SJCRH30 (cell line): Measurements from ENCODE around the gene GABRG3. TPM values are rescaled to one million over a fixed set of nuclear protein-coding genes. Genes with fewer than 3 reads are reported as not detected.

ENCODE experiments used
- DNase-seq, 2 experiments: peaks; one replicate each; pipeline ENCODE4 v3.0.0-alpha.2; 2015 to 2020
- H3K27ac ChIP-seq: fragments of 250-450 bp; sonication (Bioruptor Pico); 2 replicates; pipeline ENCODE4 v1.5.1; 2020; ENCODE audit warnings: mild to moderate bottlenecking, moderate library complexity
- H3K27me3 ChIP-seq: fragments of 250-450 bp; sonication (Bioruptor Pico); 2 replicates; pipeline ENCODE4 v1.5.1; 2020; ENCODE audit warnings: mild to moderate bottlenecking, moderate library complexity
- H3K36me3 ChIP-seq: fragments of 250-450 bp; sonication (Bioruptor Pico); 2 replicates; pipeline ENCODE4 v1.5.1; 2020; ENCODE audit warnings: mild to moderate bottlenecking, moderate library complexity
- H3K4me1 ChIP-seq: fragments of 250-450 bp; sonication (Bioruptor Pico); 2 replicates; pipeline ENCODE4 v1.5.1; 2020; ENCODE audit warnings: mild to moderate bottlenecking, moderate library complexity
- H3K4me3 ChIP-seq: fragments of 250-450 bp; sonication (Bioruptor Pico); 2 replicates; pipeline ENCODE4 v1.5.1; 2020; ENCODE audit warnings: mild to moderate bottlenecking, moderate library complexity
- H3K9me3 ChIP-seq: fragments of 250-450 bp; sonication (Bioruptor Pico); replicated peaks from 2 replicates; pipeline ENCODE4 v1.5.1; 2020; ENCODE audit warnings: mild to moderate bottlenecking, moderate library complexity
- total RNA-seq: library from RNA; depleted of rRNA; stranded (reverse); fragments of >200 nt; shearing (Covaris generic); gene quantifications from 2 replicates; pipeline ENCODE4 v1.2.3, GENCODE V29; 2014

Gene GABRG3
- total RNA-seq, 1 experiment from 2014 or later = 4.5 TPM

DNA sequence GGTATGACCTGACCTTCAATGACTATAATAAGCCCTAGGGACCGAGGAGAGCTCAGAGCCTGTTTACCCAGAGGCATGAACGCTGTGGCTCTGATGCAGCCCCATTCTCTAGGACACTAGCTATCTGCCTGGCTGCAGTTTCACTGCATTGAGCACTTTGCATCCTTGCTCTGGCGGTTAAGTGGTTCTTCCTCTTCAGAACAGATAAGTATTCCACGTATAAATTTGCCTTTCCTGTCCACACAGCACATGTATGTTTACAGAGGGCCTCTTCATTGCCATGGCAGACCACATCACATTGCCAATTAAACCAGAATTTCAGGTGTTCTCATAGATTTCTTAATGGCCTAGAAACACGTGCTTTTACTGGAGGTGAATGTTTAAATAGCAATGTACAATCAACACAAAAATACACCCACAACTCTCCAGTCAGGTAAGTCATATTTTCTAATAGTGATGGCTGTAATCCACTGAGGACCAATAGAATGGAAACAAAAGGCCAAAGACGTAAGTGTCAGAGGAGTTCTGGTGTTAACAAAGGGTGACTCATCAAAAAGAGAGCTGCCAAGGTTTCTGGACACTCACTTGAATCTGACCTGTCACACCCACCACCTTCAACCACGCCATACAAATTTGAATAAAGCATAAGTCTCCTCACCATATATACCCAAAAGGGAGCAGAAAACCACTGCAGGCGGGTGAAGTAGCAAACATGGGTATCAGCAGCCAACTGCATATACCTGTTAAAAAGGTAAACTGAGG is 574.7 kb downstream of the GABRG3 start:
- Histone ChIP-seq H3K4me3 (no peak overlapping the region), H3K36me3 (no peaks in the 10 kb centered on the region), H3K27me3 (no peaks in the 10 kb centered on the region), H3K9me3 (no peaks in the 10 kb centered on the region), H3K27ac (no peak overlapping the region), H3K4me1 (no peaks in the 10 kb centered on the region)
- DNase-seq = no peak

DNA sequence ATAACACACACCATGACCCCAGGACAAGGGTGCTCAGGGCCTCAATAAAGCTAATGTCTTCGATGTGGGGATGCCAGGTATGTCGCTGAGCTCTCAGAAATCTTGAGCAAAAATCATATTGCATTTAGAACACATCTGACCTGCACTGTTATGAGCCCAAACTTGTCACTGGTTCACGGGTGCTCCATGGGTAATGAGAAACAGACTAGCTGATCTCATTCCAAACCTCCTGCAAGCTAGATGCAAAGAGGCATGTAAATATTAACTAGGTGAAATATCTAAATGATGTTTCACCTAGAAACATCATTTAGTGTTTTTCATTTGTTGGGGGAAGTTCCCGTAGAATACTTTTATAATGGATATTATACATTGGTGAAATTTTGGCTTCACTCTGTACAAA is 578.8 kb downstream of the GABRG3 start:
- no peak for DNase-seq
- no peaks in the 10 kb centered on the region for H3K36me3 ChIP-seq
- H3K4me3 ChIP-seq = no peak overlapping the region
- no peak overlapping the region for H3K27ac ChIP-seq
- H3K27me3 ChIP-seq = no peaks in the 10 kb centered on the region
- no peaks in the 10 kb centered on the region for H3K4me1 ChIP-seq
- no peaks in the 10 kb centered on the region for H3K9me3 ChIP-seq

DNA sequence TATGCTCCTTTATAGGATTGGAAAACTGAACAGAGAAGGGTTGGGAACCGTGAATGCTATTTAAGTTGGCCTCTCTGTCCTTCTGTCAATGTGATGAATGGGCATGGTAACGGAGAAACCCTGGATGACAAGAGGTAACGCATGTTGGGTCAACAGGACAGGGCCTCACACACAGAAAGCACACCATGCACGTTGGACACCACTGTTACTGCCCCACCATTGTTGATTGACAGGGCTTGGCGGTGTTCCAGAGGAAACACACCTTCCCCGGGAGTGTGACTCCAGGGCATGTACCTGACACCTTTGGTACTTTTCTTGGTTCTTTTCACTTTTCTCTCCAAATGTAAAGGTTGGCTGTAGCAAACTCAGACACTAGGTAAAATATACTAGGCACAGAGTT is 579.7 kb downstream of the GABRG3 start:
- no peaks in the 10 kb centered on the region for H3K36me3 ChIP-seq
- H3K9me3 ChIP-seq = no peaks in the 10 kb centered on the region
- no peak overlapping the region for H3K27ac ChIP-seq
- no peak for DNase-seq
- no peak overlapping the region for H3K4me3 ChIP-seq
- H3K27me3 ChIP-seq = no peaks in the 10 kb centered on the region
- H3K4me1 ChIP-seq = no peaks in the 10 kb centered on the region

DNA sequence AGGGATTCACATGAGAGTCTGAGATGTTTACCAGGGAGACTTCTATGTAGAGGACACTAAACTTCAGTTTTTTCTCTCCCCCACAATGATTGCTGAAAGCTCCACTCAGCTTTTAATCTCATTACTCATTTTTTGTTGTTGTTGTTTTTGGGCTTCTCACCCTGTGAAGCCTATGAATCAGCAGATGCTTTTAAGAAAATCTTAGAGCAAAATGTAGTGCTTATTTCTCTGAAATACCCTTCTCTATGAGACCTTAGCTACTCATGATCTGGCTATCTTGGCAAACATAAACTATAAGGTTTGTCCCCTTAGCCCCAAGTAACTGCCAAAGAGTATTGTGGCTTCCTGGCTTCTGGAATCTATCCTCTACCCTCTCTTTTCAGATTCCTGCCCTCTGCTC is 590.8 kb downstream of the GABRG3 start:
- no peaks in the 10 kb centered on the region for H3K4me1 ChIP-seq
- no peaks in the 10 kb centered on the region for H3K36me3 ChIP-seq
- H3K9me3 ChIP-seq = no peaks in the 10 kb centered on the region
- DNase-seq = no peak
- H3K4me3 ChIP-seq = no peak overlapping the region
- H3K27me3 ChIP-seq = no peaks in the 10 kb centered on the region; the same call in 1 of the 2 replicates
- H3K27ac ChIP-seq = no peak overlapping the region

DNA sequence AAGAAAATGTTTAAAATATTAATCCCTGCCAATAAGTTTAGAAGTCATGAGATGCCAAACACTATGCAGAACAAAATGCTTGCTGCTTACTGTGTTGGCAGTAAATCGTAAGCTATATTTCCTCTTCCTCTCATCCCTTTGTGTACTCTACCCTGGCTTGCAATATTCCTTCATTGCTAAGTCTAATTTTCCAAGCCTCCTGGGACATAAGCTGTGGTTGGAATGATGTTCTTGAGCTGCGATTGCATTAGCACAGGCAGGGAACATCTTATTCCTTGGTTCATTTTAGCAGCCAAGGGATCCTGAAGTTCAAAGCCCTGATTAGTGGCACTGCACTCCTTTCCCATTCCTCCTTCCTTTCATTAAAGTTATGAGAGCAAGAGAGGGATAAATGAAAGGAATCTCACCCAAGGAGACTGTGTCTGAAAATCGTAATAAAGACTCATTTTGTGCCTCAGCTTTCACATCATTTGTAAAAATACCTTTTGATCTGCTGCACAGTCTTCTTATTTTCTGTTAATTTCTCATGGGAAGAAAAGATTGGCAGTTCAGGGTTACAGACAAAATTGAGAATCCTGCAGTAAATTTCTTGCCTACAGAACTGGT is 592.9 kb downstream of the GABRG3 start:
- no peaks in the 10 kb centered on the region for H3K36me3 ChIP-seq
- no peaks in the 10 kb centered on the region for H3K4me1 ChIP-seq
- no peak for DNase-seq

DNA sequence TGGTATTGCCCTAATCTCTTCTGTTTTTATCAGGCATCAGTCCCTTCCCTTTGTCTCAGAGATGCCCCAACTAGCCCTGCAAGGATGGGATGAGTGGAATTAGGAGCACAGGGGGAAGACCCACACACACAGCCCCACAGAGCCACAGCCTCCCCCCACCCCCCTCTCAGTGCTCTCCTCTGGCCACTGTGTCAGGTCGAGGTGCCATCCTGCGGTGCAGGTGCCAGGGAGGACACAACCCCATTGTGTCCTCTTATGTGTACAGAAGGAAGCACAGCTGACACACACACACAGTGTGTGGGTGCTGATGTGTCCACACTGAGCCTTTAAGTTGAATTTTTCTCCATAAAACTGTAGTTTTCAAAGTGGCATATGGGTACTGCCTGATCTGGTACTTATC is 593.7 kb downstream of the GABRG3 start:
- H3K27ac ChIP-seq = no peak overlapping the region
- no peak for DNase-seq
- H3K4me1 ChIP-seq = no peaks in the 10 kb centered on the region
- H3K4me3 ChIP-seq = no peak overlapping the region
- no peaks in the 10 kb centered on the region for H3K9me3 ChIP-seq
- no peaks in the 10 kb centered on the region for H3K36me3 ChIP-seq
- no peaks in the 10 kb centered on the region for H3K27me3 ChIP-seq

More for the DNA sequence above, 592.9 kb downstream of the GABRG3 start:
- Histone ChIP-seq H3K27ac (no peak overlapping the region), H3K9me3 (no peaks in the 10 kb centered on the region), H3K27me3 (no peaks in the 10 kb centered on the region), H3K4me3 (no peak overlapping the region)

DNA sequence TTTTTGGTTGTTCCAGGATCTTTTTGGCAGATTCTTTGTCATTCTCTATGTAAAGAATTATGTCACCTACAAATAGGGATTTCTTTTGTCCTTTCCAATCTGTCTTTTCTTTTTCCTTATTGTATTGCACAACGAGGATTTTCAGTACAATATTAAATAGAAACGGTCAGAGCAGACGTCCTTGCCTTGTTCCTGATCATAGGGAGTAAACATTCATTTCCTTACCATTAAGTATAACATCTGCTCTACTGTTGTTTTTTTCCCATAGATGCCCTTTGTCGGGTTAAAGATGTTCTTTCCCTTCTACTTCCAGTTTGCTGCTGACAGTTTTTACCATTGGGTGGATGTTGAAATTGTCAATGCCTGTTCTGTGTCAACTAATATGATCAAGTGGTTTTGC is 599.8 kb downstream of the GABRG3 start:
- Histone ChIP-seq H3K36me3 (no peaks in the 10 kb centered on the region), H3K9me3 (no peaks in the 10 kb centered on the region), H3K4me1 (no peaks in the 10 kb centered on the region), H3K27ac (no peak overlapping the region), H3K27me3 (no peaks in the 10 kb centered on the region), H3K4me3 (no peak overlapping the region)
- DNase-seq = no peak

DNA sequence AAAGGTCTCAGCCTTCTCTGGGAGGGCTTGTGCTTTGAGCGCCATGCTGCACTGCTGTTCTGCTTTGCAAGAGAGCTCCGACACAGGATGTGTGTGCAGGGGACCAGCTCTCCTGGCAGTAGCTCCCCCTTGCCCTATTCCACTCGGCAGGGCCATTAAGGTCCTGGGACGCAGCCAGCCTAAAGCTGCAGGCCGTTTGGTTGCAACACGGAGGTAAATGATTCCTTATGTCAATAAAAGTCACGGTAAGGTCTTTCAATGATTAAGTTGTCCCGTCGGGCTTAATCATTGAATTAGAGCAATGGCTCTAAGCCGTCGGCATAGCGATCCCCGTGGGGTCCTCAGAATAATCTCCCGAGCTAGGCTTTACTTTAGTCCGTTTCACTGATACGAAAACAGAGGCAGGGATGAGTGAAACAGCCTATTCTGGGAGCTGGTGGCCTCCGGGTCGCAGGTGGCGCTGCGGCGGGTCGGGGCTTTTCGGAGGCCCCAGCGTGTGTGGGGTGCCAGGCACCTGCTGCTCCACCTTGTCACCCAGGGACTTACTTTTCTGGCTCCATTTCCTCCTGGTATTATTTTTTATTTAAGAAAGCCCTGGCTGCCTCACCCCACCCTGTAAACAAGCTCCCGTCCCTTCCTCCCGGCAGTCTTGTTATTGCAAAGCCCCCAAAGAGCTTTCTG is 603.0 kb downstream of the GABRG3 start:
- Histone ChIP-seq H3K36me3 (no peaks in the 10 kb centered on the region), H3K27ac (no peak overlapping the region), H3K9me3 (no peaks in the 10 kb centered on the region), H3K4me1 (no peaks in the 10 kb centered on the region), H3K27me3 (no peaks in the 10 kb centered on the region), H3K4me3 (no peak overlapping the region)
- no peak for DNase-seq

DNA sequence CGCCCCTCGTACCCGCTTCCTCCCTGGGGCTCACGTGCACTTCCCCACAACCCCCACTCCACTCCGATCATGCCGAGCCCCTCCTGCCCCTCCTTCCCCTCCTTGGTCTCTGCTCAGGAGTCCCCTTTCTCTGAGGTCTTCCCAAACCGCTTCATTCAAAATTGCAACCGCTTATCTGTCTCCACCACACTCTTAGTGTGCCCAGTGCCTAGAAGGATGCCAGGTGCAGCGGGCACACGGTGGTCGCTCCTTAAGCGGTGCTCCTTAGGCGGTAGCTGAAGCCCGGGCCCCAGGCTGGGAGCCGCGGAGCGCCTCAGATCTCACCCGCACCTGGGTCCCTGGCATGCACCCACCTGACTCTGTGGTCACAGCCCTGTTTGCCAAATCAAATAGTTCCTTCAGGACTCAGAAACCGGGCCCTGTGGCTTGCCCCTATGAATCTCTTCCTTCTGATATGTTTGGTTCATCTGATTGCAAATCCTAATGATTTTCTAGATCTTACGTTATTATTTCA is 603.6 kb downstream of the GABRG3 start:
- DNase-seq = no peak
- no peaks in the 10 kb centered on the region for H3K9me3 ChIP-seq
- no peaks in the 10 kb centered on the region for H3K4me1 ChIP-seq
- H3K27me3 ChIP-seq = no peaks in the 10 kb centered on the region
- no peak overlapping the region for H3K4me3 ChIP-seq
- H3K36me3 ChIP-seq = no peaks in the 10 kb centered on the region
- no peak overlapping the region for H3K27ac ChIP-seq

DNA sequence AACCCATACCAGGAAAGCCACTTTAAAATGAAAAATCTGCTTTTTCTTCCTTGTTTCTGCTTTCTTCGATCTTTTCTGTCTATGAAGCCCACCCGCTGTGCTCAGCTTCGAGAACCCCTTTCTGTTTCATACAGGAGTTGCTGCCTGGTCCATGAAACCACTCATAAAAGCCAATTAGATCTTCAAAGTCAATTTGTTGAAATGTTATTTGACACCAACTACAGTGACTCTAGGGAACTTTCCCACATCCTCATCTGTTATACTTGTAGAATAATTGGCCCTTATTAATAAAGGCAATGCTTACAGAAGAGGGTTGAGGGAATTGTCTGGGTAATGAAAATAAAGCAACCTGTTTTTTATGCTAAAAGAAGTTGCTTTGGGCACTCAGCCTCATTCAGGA is 604.5 kb downstream of the GABRG3 start:
- Histone ChIP-seq H3K9me3 (no peaks in the 10 kb centered on the region), H3K27me3 (no peaks in the 10 kb centered on the region)
- DNase-seq = no peak

DNA sequence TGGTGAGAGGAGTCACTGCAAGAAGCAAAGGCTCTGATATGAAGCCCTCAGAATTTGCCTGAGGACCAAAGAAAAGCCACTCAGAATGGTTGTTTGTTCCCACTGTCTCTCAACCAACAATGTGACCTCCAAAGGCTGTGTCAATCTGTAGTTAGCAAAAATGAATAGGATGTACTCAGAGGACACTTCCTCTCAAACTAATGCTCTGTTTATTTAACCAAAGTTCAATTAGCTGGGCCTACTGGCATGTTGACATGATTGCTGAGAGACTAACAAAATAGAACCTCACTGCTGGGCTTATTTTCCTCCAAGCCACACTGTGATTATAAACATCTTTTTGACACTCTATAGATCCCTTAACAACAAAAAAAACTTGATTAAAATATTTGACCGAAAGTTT is 605.6 kb downstream of the GABRG3 start:
- Histone ChIP-seq H3K27me3 (no peaks in the 10 kb centered on the region), H3K9me3 (no peaks in the 10 kb centered on the region)

More for the DNA sequence above, 604.5 kb downstream of the GABRG3 start:
- Histone ChIP-seq H3K4me1 (no peaks in the 10 kb centered on the region), H3K27ac (no peak overlapping the region), H3K36me3 (no peaks in the 10 kb centered on the region), H3K4me3 (no peak overlapping the region)

DNA sequence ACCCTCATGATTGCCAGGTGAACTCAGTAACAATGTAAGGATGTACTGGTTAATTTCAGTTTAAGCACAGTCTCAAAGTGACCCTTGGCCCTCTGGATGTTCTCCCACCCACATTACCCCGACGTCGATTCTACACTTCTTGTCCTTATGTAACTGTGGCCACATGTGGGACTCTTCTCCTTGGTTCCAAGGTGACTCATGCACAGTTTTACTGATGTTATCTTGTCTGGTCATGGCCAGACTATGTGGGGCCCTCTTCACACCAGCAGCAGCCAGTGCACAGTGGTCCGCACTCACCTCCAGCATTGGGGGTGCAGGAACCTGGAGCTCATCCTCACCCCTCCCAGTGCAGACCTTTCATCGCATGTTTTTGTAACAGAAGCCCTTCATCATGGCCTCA is 608.8 kb downstream of the GABRG3 start:
- H3K4me3 ChIP-seq = no peak overlapping the region
- no peaks in the 10 kb centered on the region for H3K36me3 ChIP-seq
- H3K27me3 ChIP-seq = no peaks in the 10 kb centered on the region; the same call in 1 of the 2 replicates
- H3K27ac ChIP-seq = no peak overlapping the region
- DNase-seq = no peak
- H3K9me3 ChIP-seq = no peaks in the 10 kb centered on the region
- no peaks in the 10 kb centered on the region for H3K4me1 ChIP-seq

More for the DNA sequence above, 605.6 kb downstream of the GABRG3 start:
- no peaks in the 10 kb centered on the region for H3K36me3 ChIP-seq
- H3K4me1 ChIP-seq = no peaks in the 10 kb centered on the region
- DNase-seq = no peak
- H3K4me3 ChIP-seq = no peak overlapping the region
- no peak overlapping the region for H3K27ac ChIP-seq

DNA sequence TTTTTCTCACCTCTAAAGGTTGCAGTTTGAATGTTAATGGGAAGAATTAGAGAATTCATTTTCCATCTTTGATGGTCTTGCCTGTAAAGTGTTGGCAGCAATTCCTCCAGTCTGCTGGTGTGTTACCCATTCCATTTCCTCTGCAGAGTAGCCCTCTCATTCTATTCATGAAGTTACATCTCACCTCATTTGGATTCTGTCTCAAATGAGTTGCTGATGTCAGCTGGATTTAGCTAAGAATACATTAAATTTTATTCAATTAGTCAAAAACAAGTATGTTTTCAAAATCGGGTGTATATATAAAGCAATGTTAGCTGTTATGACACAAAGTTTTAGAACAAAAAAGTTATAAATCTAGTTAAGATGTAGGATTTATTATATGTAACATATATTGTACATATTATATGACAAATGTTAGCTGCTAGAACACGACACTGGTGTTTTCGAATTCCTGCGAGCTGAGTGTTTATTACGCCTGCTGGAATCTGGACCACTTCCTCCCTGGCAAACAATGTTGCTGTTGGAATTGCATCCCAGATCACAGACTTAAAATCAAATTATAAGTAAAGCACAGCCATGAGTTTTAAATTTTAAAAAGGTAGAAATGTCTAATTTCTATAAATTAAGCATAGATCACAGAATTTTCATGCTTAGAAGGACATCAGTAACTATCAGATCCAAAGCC is 611.9 kb downstream of the GABRG3 start:
- no peaks in the 10 kb centered on the region for H3K9me3 ChIP-seq
- no peaks in the 10 kb centered on the region for H3K4me1 ChIP-seq
- no peak for DNase-seq
- no peak overlapping the region for H3K4me3 ChIP-seq
- no peak overlapping the region for H3K27ac ChIP-seq
- no peaks in the 10 kb centered on the region for H3K36me3 ChIP-seq
- peaks cover 7% of the 10 kb centered on the region for H3K27me3 ChIP-seq

DNA sequence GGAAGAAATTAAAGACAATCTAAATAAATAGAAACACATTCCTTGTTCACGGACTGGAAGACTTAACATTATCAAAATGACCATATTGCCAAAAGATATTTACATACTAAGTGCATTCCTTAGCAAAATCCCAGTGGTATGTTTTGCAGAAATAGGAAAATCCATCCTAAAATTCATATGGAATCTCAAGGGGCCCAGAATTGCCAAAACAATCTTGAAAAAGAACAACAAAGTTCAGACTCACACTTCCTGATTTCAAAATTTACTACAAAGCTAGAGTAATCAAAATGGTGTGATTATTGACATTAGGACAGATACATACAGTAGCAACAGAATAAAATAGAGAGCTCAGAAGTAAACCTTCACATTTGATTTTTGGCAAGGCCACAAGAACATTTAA is 612.7 kb downstream of the GABRG3 start:
- no peak for DNase-seq
- Histone ChIP-seq H3K4me1 (no peaks in the 10 kb centered on the region), H3K36me3 (no peaks in the 10 kb centered on the region), H3K4me3 (no peak overlapping the region), H3K27ac (no peak overlapping the region), H3K9me3 (no peaks in the 10 kb centered on the region), H3K27me3 (peaks cover 7% of the 10 kb centered on the region)
